ENCODE measurements around the gene COL15A1. TPM values are rescaled to one million over a fixed set of nuclear protein-coding genes. Genes with fewer than 3 reads are reported as not detected.

COL15A1 gene
- total RNA-seq, 4 donors from 2014 or later, result 4.6 to 51.9 (median 10.7) TPM

GRCh38 chr9:98974994-98975712 is 31.4 kb downstream of the COL15A1 start:
- peaks cover 8% of the 10 kb centered on the region for H3K27me3 ChIP-seq
- intact Hi-C loops (cut with DNase I; ENCODE audit: low total_unique reads), result loop anchor here (10.0 kb wide), 1 partner anchor 170 kb away; no protein-coding TSS in a partner anchor
- TF ChIP-seq POLR2A (IDR thresholded peaks at IDR 0.05) (no peak), CTCF (IDR thresholded peaks at IDR 0.05) (peak; percentile 96 to 98 (median 97)), EP300 (IDR thresholded peaks at IDR 0.05; ENCODE audit: low read depth) (no peak)
- no peaks in the 10 kb centered on the region for H3K9me3 ChIP-seq
- 18 to 30% methylated on average over 2 to 24 of the region's 33 CpGs for WGBS, 2 donors (ENCODE audit: low coverage in 1 of 2)
- in situ Hi-C loops (cut with MboI; ENCODE audit: low pct_ligation_motif_present in 1 of 4, low pct_unique_long_range_greater_than_20kb in 1 of 4, low sequenced_read_pairs in 3 of 4), result loop anchor here in 1 of 4 donors (25.0 kb wide), 1 partner anchor 113 kb away; no protein-coding TSS in a partner anchor
- peaks cover 10 to 34% (median 18%) of the 10 kb centered on the region in 4 donors for H3K4me1 ChIP-seq
- peak overlapping the region; percentile 51 to 71 (median 69) for H3K27ac ChIP-seq
- peak; percentile 89 for DNase-seq
- H3K36me3 ChIP-seq, result no peaks in the 10 kb centered on the region
- H3K4me3 ChIP-seq, result peak overlapping the region in 2 of 4 donors; percentile 8 to 29

DNA sequence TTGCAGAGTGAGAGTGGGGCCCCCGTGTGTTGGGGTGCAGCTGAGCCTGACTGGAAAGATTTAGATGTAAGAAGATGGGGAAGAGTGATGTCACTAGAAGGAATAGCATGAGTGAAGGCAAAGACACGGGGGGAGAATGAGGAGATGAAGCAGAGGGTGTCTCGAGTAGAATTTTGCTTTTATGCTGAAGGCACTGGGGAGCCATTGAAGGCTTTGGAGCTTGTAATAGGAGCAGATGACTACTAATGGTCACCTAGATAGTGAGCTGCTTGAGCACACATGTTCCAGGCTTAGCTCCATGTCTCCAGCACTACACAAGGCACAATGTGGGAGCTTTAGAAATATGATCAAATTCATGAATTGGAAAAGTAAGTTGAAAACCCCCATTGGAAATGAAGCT is 32.1 kb downstream of the COL15A1 start:
- DNase-seq, result no peak
- no peak for TF ChIP-seq EP300 (IDR thresholded peaks at IDR 0.05; ENCODE audit: low read depth)
- TF ChIP-seq POLR2A (IDR thresholded peaks at IDR 0.05), result no peak
- TF ChIP-seq CTCF (IDR thresholded peaks at IDR 0.05), result no peak
- TF ChIP-seq POLR2AphosphoS5 (IDR thresholded peaks at IDR 0.05), result no peak
- WGBS, 2 donors (ENCODE audit: low coverage in 1 of 2), result 60 to 72% methylated on average over 1 to 3 of the region's 3 CpGs
- Histone ChIP-seq H3K27ac (peak overlapping the region; percentile 51 to 71 (median 69)), H3K4me1 (peaks cover 10 to 34% (median 18%) of the 10 kb centered on the region in 4 donors), H3K4me3 (no peak overlapping the region), H3K36me3 (no peaks in the 10 kb centered on the region), H3K9me3 (no peaks in the 10 kb centered on the region), H3K27me3 (peaks cover 8% of the 10 kb centered on the region)
- in situ Hi-C loops (cut with MboI; ENCODE audit: low pct_ligation_motif_present in 1 of 4, low pct_unique_long_range_greater_than_20kb in 1 of 4, low sequenced_read_pairs in 3 of 4) (loop anchor here in 1 of 4 donors (25.0 kb wide), 1 partner anchor 114 kb away; no protein-coding TSS in a partner anchor), intact Hi-C loops (cut with DNase I; ENCODE audit: low total_unique reads) (loop anchor here (10.0 kb wide), 1 partner anchor 169 kb away; no protein-coding TSS in a partner anchor)

- Histone ChIP-seq H3K27ac (peak overlapping the region in 2 of 4 donors; percentile 33 to 38), H3K9me3 (no peaks in the 10 kb centered on the region), H3K4me1 (peaks cover 9 to 32% (median 15%) of the 10 kb centered on the region in 4 donors), H3K4me3 (no peak overlapping the region), H3K27me3 (peaks cover 8% of the 10 kb centered on the region), H3K36me3 (no peaks in the 10 kb centered on the region)
- 96 to 100% methylated on average over 1 to 7 of the region's 9 CpGs for WGBS, 2 donors (ENCODE audit: low coverage in 1 of 2)
- DNase-seq, result no peak
- intact Hi-C loops (cut with DNase I; ENCODE audit: low total_unique reads), result loop anchor here (10.0 kb wide), 1 partner anchor 168 kb away; no protein-coding TSS in a partner anchor
- TF ChIP-seq CTCF (IDR thresholded peaks at IDR 0.05) (no peak), EP300 (IDR thresholded peaks at IDR 0.05; ENCODE audit: low read depth) (no peak), POLR2AphosphoS5 (IDR thresholded peaks at IDR 0.05) (no peak), POLR2A (IDR thresholded peaks at IDR 0.05) (no peak)
- in situ Hi-C loops (cut with MboI; ENCODE audit: low pct_ligation_motif_present in 1 of 4, low pct_unique_long_range_greater_than_20kb in 1 of 4, low sequenced_read_pairs in 3 of 4), result loop anchor here in 1 of 4 donors (25.0 kb wide), 1 partner anchor 115 kb away; no protein-coding TSS in a partner anchor
Measured at GRCh38 chr9:98977246-98977714, 33.6 kb downstream of the COL15A1 start.

DNA sequence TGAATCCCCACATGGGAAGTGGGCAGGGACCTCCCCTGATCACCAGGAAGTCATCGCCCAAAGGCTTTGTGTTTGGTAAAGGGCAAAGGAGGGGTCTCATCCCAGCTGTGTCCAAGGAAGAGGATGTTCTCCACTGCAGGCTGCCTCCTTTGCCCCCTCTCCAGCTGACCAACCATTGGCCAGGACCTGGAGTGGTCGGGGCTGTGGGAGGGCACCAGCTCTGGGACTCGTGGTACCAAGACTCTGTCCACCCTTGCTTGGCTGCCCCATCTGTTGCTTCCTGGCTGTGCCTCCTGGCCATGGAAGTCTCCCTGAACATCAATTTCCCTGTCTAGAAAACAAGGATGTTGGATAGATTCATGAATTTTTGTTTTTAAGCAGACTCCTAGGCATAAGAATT is 34.1 kb downstream of the COL15A1 start:
- Histone ChIP-seq H3K4me3 (no peak overlapping the region), H3K9me3 (no peaks in the 10 kb centered on the region), H3K27ac (peak overlapping the region; percentile 33 to 39 (median 37)), H3K4me1 (peaks cover 9 to 27% (median 15%) of the 10 kb centered on the region in 4 donors), H3K27me3 (peaks cover 8% of the 10 kb centered on the region), H3K36me3 (no peaks in the 10 kb centered on the region)
- TF ChIP-seq POLR2A (IDR thresholded peaks at IDR 0.05) (no peak), EP300 (IDR thresholded peaks at IDR 0.05; ENCODE audit: low read depth) (no peak), CTCF (IDR thresholded peaks at IDR 0.05) (no peak), POLR2AphosphoS5 (IDR thresholded peaks at IDR 0.05) (no peak)
- 89% methylated on average over 3 of the region's 3 CpGs; no CpG with 5 or more reads in 1 of the 2 donors for WGBS, 2 donors (ENCODE audit: low coverage in 1 of 2)
- in situ Hi-C loops (cut with MboI; ENCODE audit: low pct_ligation_motif_present in 1 of 4, low pct_unique_long_range_greater_than_20kb in 1 of 4, low sequenced_read_pairs in 3 of 4) (loop anchor here in 1 of 4 donors (25.0 kb wide), 1 partner anchor 116 kb away; no protein-coding TSS in a partner anchor), intact Hi-C loops (cut with DNase I; ENCODE audit: low total_unique reads) (loop anchor here (10.0 kb wide), 1 partner anchor 167 kb away; no protein-coding TSS in a partner anchor)
- no peak for DNase-seq

All from transverse colon (tissue), 4 donors.